NCI-H2081 (cell line): Measurements from ENCODE around the gene TRDMT1.

Experiments
- DNase-seq, 2 experiments: peaks; one replicate each; lab custom pipeline; 2025; lab: John Stamatoyannopoulos, UW

The TRDMT1 gene

GRCh38 chr10:17229967-17230682 lies 28.7 kb upstream of the TRDMT1 start:
- DNase-seq: peak; percentile 71 to 75

GRCh38 chr10:17229717-17229966 lies 28.2 kb upstream of the TRDMT1 start:
- no peak for DNase-seq

- peak; percentile 23 to 27 for DNase-seq
Measured at GRCh38 chr10:17229016-17229716, 27.7 kb upstream of the TRDMT1 start.

- no peak for DNase-seq
Measured at GRCh38 chr10:17228091-17229015, 26.9 kb upstream of the TRDMT1 start, which contains the start of gene VIM. VIM (plus strand) TSS chr10:17228241; CDS start chr10:17229423, 1,182 bp downstream.

- no peak for DNase-seq
Measured at GRCh38 chr10:17227367-17228090, 26.1 kb upstream of the TRDMT1 start.

- DNase-seq: no peak
Measured at GRCh38 chr10:17226891-17227303, 25.4 kb upstream of the TRDMT1 start.

GRCh38 chr10:17225808-17226207 lies 24.3 kb upstream of the TRDMT1 start:
- no peak for DNase-seq

- no peak for DNase-seq
Measured at GRCh38 chr10:17222329-17222728, 20.9 kb upstream of the TRDMT1 start.

GRCh38 chr10:17220652-17221100 lies 19.2 kb upstream of the TRDMT1 start:
- no peak for DNase-seq

GRCh38 chr10:17219024-17219423 lies 17.6 kb upstream of the TRDMT1 start:
- no peak for DNase-seq

- no peak for DNase-seq
Measured at GRCh38 chr10:17217631-17218232, 16.3 kb upstream of the TRDMT1 start.

- no peak for DNase-seq
Measured at GRCh38 chr10:17216901-17217395, 15.5 kb upstream of the TRDMT1 start.

- no peak for DNase-seq
Measured at GRCh38 chr10:17216217-17216900, 14.9 kb upstream of the TRDMT1 start.

- no peak for DNase-seq
Measured at GRCh38 chr10:17215782-17216122, 14.3 kb upstream of the TRDMT1 start.

GRCh38 chr10:17214971-17215781 lies 13.7 kb upstream of the TRDMT1 start:
- no peak for DNase-seq

GRCh38 chr10:17214526-17214925 lies 13.1 kb upstream of the TRDMT1 start:
- DNase-seq: no peak

GRCh38 chr10:17213646-17214349 lies 12.3 kb upstream of the TRDMT1 start:
- no peak for DNase-seq

- no peak for DNase-seq
Measured at GRCh38 chr10:17212802-17213221, 11.3 kb upstream of the TRDMT1 start.

- DNase-seq: no peak
Measured at GRCh38 chr10:17210361-17210760, 8.9 kb upstream of the TRDMT1 start.
